HepG2 (cell line): ENCODE results near the gene ZFP36L2. TPM values are rescaled to one million over a fixed set of nuclear protein-coding genes. Genes with fewer than 3 reads are reported as not detected.
A peak's percentile ranks its signal among the peaks of the same experiment; 100 is the strongest.

Experiments
- BRD4 ChIP-seq: sonication (generic); formaldehyde crosslinking; IDR thresholded peaks from 2 replicates; pipeline ENCODE4 v1.4.0; 2020; ENCODE audit warnings: missing genetic modification reagents
- CEBPG ChIP-seq: IDR thresholded peaks from 2 replicates; pipeline ENCODE4 v1.6.1; 2016
- CREBL2 ChIP-seq: sonication (generic); formaldehyde crosslinking; IDR thresholded peaks from 2 replicates; pipeline ENCODE4 v1.8.1; 2023; ENCODE audit warnings: missing genetic modification reagents, mild to moderate bottlenecking, borderline replicate concordance
- CREM ChIP-seq, 2 experiments: sonication (generic) in 1 of 2; formaldehyde crosslinking in 1 of 2; IDR thresholded peaks; 2 replicates each; pipeline versions ENCODE4 v1.4.0 to v1.6.1; 2016 to 2020; ENCODE audit warnings: antibody characterized with exemption in 1 of 2, mild to moderate bottlenecking in 1 of 2, missing genetic modification reagents in 1 of 2
- ERF ChIP-seq: IDR thresholded peaks from 2 replicates; pipeline ENCODE4 v1.6.1; 2018; ENCODE audit warnings: missing biosample characterization, missing genetic modification reagents
- GATAD2A ChIP-seq: IDR thresholded peaks from 2 replicates; pipeline ENCODE4 v1.6.1; 2016
- HNRNPL ChIP-seq: fragments of 200-400 bp; formaldehyde crosslinking; IDR thresholded peaks from 2 replicates; pipeline ENCODE4 v1.6.1; 2017; ENCODE audit warnings: mild to moderate bottlenecking, low read depth, low read length
- IRF2 ChIP-seq: IDR thresholded peaks from 2 replicates; pipeline ENCODE4 v1.6.1; 2018; ENCODE audit warnings: missing genetic modification reagents, missing compliant biosample characterization
- MED1 ChIP-seq: sonication (generic); formaldehyde crosslinking; IDR thresholded peaks from 2 replicates; pipeline ENCODE4 v1.4.0; 2020; ENCODE audit warnings: missing genetic modification reagents
- MXD4 ChIP-seq: IDR thresholded peaks from 2 replicates; pipeline ENCODE4 v1.6.1; 2016; ENCODE audit warnings: mild to moderate bottlenecking, missing biosample characterization, missing genetic modification reagents
- POLR2G ChIP-seq: fragments of 200-400 bp; formaldehyde crosslinking; IDR thresholded peaks from 2 replicates; pipeline ENCODE4 v1.6.1; 2018; ENCODE audit warnings: mild to moderate bottlenecking, low read depth, low read length, moderate library complexity
- PRPF4 ChIP-seq: fragments of 200-400 bp; formaldehyde crosslinking; IDR thresholded peaks from 2 replicates; pipeline ENCODE4 v1.6.1; 2016; ENCODE audit warnings: low read length, low read depth; ENCODE audit not compliant: poor library complexity, severe bottlenecking
- RCOR2 ChIP-seq: IDR thresholded peaks from 2 replicates; pipeline ENCODE4 v1.6.1; 2016; ENCODE audit warnings: missing biosample characterization, missing genetic modification reagents
- SIX1 ChIP-seq: sonication (generic); formaldehyde crosslinking; IDR thresholded peaks from 2 replicates; pipeline ENCODE4 v1.4.0; 2020; ENCODE audit warnings: missing genetic modification reagents, borderline replicate concordance
- YY1 ChIP-seq: IDR thresholded peaks from 2 replicates; pipeline ENCODE4 v1.6.1; 2011; ENCODE audit warnings: low read length, low read depth, moderate library complexity, mild to moderate bottlenecking; ENCODE audit not compliant: insufficient read depth, insufficient replicate concordance
- ZNF263 ChIP-seq: sonication (generic); formaldehyde crosslinking; IDR thresholded peaks from 2 replicates; pipeline ENCODE4 v1.4.0; 2020; ENCODE audit warnings: missing genetic modification reagents
- ZNF44 ChIP-seq: sonication (generic); formaldehyde crosslinking; IDR thresholded peaks from 2 replicates; pipeline ENCODE4 v1.5.1; 2020; ENCODE audit warnings: mild to moderate bottlenecking, missing genetic modification reagents
- ZNF543 ChIP-seq: sonication (generic); formaldehyde crosslinking; IDR thresholded peaks from 2 replicates; pipeline ENCODE4 v1.4.0; 2020; ENCODE audit warnings: mild to moderate bottlenecking, missing genetic modification reagents
- ZNF773 ChIP-seq: sonication (generic); formaldehyde crosslinking; IDR thresholded peaks from 2 replicates; pipeline ENCODE4 v1.4.0; 2020; ENCODE audit warnings: missing genetic modification reagents, borderline replicate concordance
- ZNF816 ChIP-seq: sonication (generic); formaldehyde crosslinking; IDR thresholded peaks from 2 replicates; pipeline ENCODE4 v1.8.0; 2022; ENCODE audit warnings: missing genetic modification reagents, mild to moderate bottlenecking, borderline replicate concordance
- ZNF839 ChIP-seq: sonication (generic); formaldehyde crosslinking; IDR thresholded peaks from 2 replicates; pipeline ENCODE4 v1.4.0; 2020; ENCODE audit warnings: missing genetic modification reagents, mild to moderate bottlenecking, borderline replicate concordance
- polyA plus RNA-seq, 8 experiments: library from polyadenylated mRNA; depleted of rRNA in 3 of 8; stranded (reverse) in 7 of 8; unstranded in 1 of 8; fragments of >200 nt; fragmentation: Illumina TruSeq in 4 of 8; extraction: Trizol in 4 of 8; gene quantifications; 2 replicates each; pipeline versions ENCODE4 v1.2.1 to v1.2.3, GENCODE V29; 2011 to 2016; ENCODE audit warnings: low read depth in 4 of 8, missing spikeins in 1 of 8, mixed read lengths in 1 of 8; ENCODE audit not compliant: insufficient read depth in 1 of 8
- total RNA-seq, 5 experiments: library from RNA; depleted of rRNA; stranded (reverse); fragments of >200 nt; fragmentation: Illumina TruSeq; extraction: Trizol; gene quantifications; 2 replicates each; pipeline ENCODE4 v1.2.3, GENCODE V29; 2016; ENCODE audit warnings: low read depth in 1 of 5
- TF ChIP-seq, protein P1 (sequence below): sonication (generic); formaldehyde crosslinking; IDR thresholded peaks from 2 replicates; pipeline ENCODE4 v1.5.0; 2020; ENCODE audit warnings: mild to moderate bottlenecking, missing genetic modification reagents, borderline replicate concordance

Gene ZFP36L2
- total and polyA plus RNA-seq, 2 of the 13 experiments (the other 11 are each of a cell fraction or from before 2014, with no cell fraction given), result 11.2 to 21.8 TPM

- TF ChIP-seq MED1, result peak; percentile 59
- peak; percentile 28; the same call in 1 of the 2 replicates for TF ChIP-seq BRD4 (CRISPR knock-in tag)
- TF ChIP-seq ZNF839 (CRISPR knock-in tag), result no peak
- peak; percentile 31 for TF ChIP-seq CREM (IDR thresholded peaks at IDR 0.05)
- TF ChIP-seq CREM (CRISPR knock-in tag; IDR thresholded peaks at IDR 0.05), result no peak
- TF ChIP-seq GATAD2A (CRISPR knock-in tag), result peak; percentile 94
- peak; percentile 80 for TF ChIP-seq POLR2G
- peak; percentile 78 for TF ChIP-seq ERF (CRISPR knock-in tag)
- 0 out of 2 replicates have a peak, but pooled peaks have one; percentile 27 for TF ChIP-seq ZNF44
- TF ChIP-seq YY1, result peak; percentile 64
- peak; percentile 32; the same call in 1 of the 2 replicates for TF ChIP-seq MXD4
- TF ChIP-seq HNRNPL, result peak; percentile 73
- no peak; the same call in 1 of the 2 replicates for TF ChIP-seq SIX1 (CRISPR knock-in tag)
- TF ChIP-seq ZNF543, result peak; percentile 72; the same call in 1 of the 2 replicates
- TF ChIP-seq PRPF4, result peak; percentile 50
- peak; percentile 88 for TF ChIP-seq CEBPG (CRISPR knock-in tag)
- TF ChIP-seq ZNF263 (CRISPR knock-in tag), result peak; percentile 94
- TF ChIP-seq, protein P1, sequence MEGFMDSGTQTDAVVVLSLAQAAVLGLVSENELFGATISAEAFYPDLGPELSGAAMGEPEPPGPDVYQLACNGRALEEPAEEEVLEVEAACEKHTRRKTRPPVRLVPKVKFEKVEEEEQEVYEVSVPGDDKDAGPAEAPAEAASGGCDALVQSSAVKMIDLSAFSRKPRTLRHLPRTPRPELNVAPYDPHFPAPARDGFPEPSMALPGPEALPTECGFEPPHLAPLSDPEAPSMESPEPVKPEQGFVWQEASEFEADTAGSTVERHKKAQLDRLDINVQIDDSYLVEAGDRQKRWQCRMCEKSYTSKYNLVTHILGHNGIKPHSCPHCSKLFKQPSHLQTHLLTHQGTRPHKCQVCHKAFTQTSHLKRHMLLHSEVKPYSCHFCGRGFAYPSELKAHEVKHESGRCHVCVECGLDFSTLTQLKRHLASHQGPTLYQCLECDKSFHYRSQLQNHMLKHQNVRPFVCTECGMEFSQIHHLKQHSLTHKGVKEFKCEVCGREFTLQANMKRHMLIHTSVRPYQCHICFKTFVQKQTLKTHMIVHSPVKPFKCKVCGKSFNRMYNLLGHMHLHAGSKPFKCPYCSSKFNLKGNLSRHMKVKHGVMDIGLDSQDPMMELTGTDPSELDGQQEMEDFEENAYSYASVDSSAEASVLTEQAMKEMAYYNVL (CRISPR knock-in tag), result peak; percentile 93
- TF ChIP-seq CREBL2 (CRISPR knock-in tag), result no peak
- TF ChIP-seq ZNF816 (CRISPR knock-in tag), result 0 out of 2 replicates have a peak, but pooled peaks have one; percentile 10
- peak; percentile 67 for TF ChIP-seq IRF2 (CRISPR knock-in tag)
- peak; percentile 31; the same call in 1 of the 2 replicates for TF ChIP-seq ZNF773 (CRISPR knock-in tag)
- peak; percentile 88 for TF ChIP-seq RCOR2 (CRISPR knock-in tag)
Observed at GRCh38 chr2:43178602-43179542, 47.5 kb downstream of the ZFP36L2 start (continued).
